CD4-positive, alpha-beta T cell treated with Interleukin-4 for 4 hours (primary cell): Measurements from ENCODE around the gene PIGV.

Source experiments
- DNase-seq: peaks from one replicate; pipeline ENCODE4 v3.0.0-alpha.2; 2020

Gene PIGV

GRCh38 chr1:26787706-26788514, at the start of gene PIGV:
PIGV (plus strand) TSS chr1:26787950; CDS start chr1:26790816, 2,866 bp downstream.
- peak; percentile 77 for DNase-seq

DNA sequence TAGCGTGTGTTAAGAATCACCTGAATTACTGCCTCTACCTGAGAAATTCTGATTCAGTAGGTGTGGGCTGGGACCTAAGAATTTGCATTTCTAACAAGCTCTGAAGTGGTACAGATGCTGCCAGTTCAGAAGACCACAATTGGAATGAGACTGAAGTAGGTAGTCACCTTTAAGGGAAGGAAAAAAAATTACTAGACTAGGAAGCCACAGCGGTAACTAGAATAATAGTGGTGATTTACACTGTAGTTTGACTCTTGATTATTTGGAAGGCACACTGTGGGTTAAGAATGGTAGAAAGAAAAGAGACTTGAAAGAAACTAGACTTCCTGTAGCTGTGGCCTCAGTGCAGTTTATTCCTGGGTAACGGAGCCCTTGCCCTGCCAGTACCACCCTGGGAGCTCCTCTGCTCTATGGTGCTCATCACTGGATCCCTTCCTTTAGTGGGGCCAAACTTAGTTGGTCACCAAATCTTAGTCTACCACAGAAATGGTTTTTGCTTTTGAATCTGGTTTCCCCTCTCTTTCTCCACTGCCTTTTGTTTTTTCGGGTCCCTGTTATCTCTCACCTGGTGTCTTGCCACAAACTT, 48.3 kb upstream of the PIGV start:
- peak; percentile 86 for DNase-seq

DNA sequence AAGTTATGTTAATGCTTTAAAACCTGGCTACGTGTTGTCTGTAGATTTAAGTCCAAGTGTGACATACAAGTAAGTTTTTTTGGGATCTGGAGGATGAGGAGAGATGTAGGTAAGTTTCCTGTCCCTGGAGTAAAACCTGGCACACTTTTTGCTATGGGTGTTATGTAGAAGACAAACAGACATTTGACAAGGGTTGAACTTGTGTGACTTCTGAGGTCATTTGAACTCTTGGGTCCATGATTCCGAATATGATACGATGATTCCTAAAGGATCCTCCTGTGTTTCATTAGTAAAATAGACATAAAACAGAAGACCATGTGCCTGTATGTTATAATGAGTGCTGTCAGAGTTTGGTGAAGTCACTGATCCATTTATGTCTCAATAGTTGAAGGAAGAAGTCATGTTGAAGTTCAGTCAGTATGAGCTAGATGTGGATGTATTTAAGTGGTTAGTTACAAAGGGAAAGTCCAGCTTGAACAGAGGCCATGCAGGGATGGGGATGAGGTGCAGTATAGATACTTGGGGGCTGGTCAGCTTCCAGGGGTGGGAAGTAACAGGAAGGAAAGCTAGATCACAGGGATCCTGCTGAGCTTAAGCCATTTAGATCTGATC, 47.6 kb upstream of the PIGV start:
- DNase-seq = no peak

GRCh38 chr1:26740952-26741351, 46.8 kb upstream of the PIGV start:
- DNase-seq = no peak

DNA sequence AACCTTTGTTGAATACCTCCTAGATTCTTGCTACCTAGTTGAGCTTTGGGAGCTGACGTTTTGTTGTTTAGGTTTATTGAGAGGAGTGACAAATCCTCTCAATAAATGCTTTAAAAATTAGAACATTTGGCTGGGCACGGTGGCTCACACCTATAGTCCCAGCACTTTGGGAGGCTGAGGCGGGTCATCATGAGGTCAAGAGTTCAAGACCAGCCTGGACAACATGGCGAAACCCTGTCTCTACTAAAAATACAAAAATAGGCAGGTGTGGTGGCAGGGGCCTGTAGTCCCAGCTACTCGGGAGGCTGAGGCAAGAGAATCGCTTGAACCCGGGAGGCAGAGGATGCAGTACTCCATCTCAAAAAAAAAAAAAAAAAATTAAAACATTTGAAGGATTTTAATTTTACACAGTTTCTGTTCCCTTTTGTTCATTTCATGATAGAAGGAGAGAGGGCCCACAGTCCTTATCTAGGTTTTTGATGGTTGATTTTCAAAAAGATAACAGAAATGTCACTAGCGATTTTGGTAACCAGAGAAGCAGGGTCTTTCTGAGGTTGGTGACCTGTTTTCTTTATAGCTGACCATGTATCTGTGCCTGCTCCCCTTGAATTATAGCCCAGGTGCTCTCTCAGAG, 44.2 kb upstream of the PIGV start:
- DNase-seq = no peak

GRCh38 chr1:26744075-26744959, 43.4 kb upstream of the PIGV start:
- DNase-seq = peak; percentile 96

- no peak for DNase-seq
These were observed 42.6 kb upstream of the PIGV start for GRCh38 chr1:26745191-26745590.

DNA sequence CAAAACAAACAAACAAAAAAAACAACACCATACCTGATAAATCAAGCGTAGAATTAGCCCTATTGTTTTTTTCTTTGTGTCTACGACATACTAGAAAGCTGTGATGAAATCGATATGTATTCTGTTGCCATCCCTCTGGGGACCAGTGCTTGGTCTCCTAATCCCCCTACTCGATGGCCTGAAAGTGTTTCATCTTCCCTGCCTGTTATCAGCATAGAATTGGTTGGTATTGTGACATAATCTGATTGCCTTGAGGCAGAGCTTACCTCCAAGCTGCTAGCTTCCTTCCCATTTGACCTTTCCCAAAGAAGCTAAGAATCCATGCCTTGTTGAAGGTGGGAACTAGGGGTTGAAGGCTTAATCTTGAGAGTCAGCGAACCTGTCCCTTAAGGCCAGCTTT, 40.7 kb upstream of the PIGV start:
- no peak for DNase-seq

- no peak for DNase-seq
These were observed 39.4 kb upstream of the PIGV start for GRCh38 chr1:26748351-26748750.

- no peak for DNase-seq
These were observed 38.3 kb upstream of the PIGV start for GRCh38 chr1:26749458-26749857.

GRCh38 chr1:26750428-26750827, 37.3 kb upstream of the PIGV start:
- DNase-seq = no peak

- no peak for DNase-seq
These were observed 35.2 kb upstream of the PIGV start for GRCh38 chr1:26752519-26752918.

DNA sequence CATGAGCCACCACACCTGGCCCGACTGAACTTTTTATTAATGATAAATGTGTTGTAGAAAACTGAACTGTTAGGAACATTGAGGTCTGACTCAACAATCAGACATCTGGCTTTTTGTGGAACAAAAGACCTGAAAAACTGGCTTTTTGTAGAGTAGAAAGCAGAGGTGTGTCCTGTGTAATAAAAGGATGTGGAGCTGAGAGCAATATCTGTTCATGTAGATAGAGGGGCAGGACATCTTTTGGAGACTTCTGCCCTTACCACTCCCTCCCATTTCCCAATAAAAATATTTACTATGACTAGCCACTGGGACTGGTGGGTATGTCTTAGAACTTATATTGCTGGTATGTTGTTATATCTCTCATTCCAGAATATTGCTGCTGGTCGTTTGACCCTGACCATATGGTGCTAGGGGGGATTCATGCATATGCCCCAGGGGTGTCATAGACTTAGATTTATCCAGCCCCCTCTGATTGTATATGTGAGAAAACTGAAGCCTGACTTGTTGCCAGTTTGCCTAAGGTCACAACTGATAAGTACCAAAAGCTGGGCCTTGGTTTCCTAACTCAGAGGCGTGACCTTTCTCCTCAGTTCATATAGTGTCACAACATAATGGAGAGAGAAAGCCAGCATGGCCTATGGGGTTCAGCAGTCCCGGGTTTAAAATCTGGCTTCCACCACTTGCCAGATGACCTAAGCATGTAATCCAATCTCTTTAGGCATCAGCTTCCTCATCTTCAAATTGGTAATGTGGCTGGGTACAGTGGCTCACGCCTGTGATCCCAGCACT, 33.5 kb upstream of the PIGV start:
- DNase-seq = no peak

GRCh38 chr1:26758358-26758757, 29.4 kb upstream of the PIGV start:
- DNase-seq = no peak

DNA sequence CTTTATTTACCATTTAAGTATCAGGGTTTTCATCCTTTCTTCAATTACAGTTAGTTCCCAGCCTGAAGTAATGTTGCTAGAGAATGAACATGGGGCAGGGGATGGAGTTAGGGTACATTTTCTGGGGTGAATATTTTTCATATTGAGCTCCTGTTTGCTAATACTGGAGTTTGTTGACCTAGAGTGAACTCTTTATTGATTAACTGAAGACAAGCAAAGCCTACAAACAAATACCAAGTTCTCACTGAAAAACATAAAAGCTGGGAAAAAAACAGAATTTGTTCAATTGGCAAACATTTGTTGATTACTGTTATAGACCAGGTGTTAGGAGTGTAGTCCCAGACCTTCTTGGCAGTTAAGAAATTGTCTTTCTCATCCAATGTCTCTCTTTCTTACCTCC, 28.2 kb upstream of the PIGV start:
- no peak for DNase-seq

DNA sequence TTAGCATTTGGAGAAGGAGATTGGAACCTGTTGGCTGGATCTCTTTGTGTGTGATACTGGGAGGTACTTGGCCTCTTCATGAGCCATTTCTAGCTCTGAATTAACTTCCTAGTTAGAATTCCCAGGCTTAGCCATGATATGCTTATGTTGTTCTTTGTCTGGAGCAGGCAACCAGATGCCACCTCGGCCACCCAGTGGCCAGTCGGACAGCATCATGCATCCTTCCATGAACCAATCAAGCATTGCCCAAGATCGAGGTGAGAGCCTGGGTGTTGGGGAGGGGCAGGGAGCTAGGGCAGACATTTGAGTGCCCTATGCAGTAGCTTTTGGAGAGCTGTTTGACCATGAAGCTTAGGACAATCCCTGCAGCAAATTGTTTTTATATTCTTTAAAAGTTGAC, 26.5 kb upstream of the PIGV start:
- DNase-seq = no peak

DNA sequence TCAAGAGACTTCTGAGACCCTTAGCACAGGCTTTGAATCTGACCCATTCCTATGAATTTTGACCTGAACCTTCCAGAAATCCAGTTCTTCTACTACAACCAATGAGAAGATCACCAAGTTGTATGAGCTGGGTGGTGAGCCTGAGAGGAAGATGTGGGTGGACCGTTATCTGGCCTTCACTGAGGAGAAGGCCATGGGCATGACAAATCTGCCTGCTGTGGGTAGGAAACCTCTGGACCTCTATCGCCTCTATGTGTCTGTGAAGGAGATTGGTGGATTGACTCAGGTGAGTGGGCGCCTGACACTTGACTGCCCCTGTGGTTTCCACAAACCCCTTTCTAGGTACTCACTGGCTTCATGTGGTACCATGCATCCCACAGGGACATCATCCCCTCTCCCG, 20.0 kb upstream of the PIGV start:
- DNase-seq = no peak

- DNase-seq = no peak
These were observed 19.0 kb upstream of the PIGV start for GRCh38 chr1:26768755-26769154.

- no peak for DNase-seq
These were observed 16.5 kb upstream of the PIGV start for GRCh38 chr1:26771285-26771642.

DNA sequence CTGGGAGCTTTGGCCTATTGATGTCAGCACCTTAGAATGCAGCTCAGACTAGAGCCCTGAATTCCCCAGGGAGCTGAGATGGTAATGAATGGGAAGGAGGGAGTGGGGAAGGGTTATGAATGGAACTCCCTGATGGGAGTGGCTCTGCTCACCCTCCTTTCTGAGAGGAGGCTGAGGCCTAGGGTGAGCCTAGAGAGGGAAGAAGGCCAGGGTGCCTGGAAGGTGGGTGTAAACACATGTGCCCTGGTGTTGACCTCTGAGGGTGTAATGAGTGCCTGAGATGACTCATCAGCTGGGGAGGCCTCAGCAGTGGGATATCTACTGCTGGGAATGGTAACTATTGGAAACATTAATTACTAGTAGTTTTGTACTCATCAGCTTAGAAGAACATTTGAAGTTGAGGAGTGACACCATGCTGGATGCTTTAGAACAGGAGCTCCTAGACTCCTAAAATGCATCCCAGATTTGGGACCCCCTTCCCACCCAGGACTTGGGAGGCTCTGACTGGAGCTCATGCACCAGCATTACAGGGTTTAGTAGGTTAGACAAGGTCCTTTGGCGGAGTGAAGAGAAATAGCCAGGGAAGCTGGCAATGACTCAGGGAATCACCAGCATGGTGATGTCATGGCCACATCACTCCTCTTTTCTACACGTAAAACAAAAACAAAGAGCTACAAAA, 16.0 kb upstream of the PIGV start:
- no peak for DNase-seq

DNA sequence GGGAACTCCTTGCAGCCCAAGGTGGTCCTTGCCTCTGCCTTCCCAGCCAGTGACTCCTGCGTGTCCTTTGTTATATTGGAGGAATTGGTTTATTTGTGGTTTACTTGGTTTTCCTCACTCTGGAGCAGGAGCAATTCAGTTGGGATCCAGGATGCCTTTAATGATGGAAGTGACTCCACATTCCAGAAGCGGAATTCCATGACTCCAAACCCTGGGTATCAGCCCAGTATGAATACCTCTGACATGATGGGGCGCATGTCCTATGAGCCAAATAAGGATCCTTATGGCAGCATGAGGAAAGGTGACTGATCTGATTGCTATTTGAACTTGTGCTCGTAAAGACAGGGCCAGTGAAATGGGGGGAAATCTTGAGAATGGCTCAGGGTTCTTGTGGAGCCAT, 15.1 kb upstream of the PIGV start:
- DNase-seq = no peak
